Prostate gland (tissue), 2 donors: ENCODE measurements around the gene MYOCD. TPM values are rescaled to one million over a fixed set of nuclear protein-coding genes. Genes with fewer than 3 reads are reported as not detected.

Experiments
- DNase-seq: peaks from one replicate; pipeline ENCODE4 v3.0.0-alpha.2; 2019; ENCODE audit warnings: low spot score
- H3K27ac ChIP-seq, 2 donors: fragments of 200-600 bp; sonication (generic); 2 replicates each; pipeline ENCODE4 v1.5.1; 2017 to 2019
- H3K27me3 ChIP-seq: fragments of 200-600 bp; sonication (generic); replicated peaks from 2 replicates; pipeline ENCODE4 v1.5.1; 2019; ENCODE audit not compliant: insufficient read depth
- H3K36me3 ChIP-seq, 2 donors: fragments of 200-600 bp; sonication (generic); 1 replicate in 1 of 2; 2 replicates in 1 of 2; pipeline versions ENCODE4 v1.5.1 to v1.8.1; 2017 to 2019
- H3K4me1 ChIP-seq: fragments of 200-600 bp; sonication (generic); replicated peaks from 2 replicates; pipeline ENCODE4 v1.5.1; 2019
- H3K4me3 ChIP-seq, 2 donors: fragments of 200-600 bp; sonication (generic); 2 replicates each; pipeline ENCODE4 v1.5.1; 2017 to 2019
- H3K9me3 ChIP-seq: fragments of 200-600 bp; sonication (generic); 2 replicates; pipeline ENCODE4 v1.5.1; 2017
- POLR2A ChIP-seq: fragments of 450-650 bp; IDR thresholded peaks from one replicate; pipeline ENCODE4 v1.6.1; 2016; ENCODE audit warnings: antibody characterized with exemption, mild to moderate bottlenecking
- POLR2AphosphoS5 ChIP-seq: sonication (generic); formaldehyde crosslinking; IDR thresholded peaks from one replicate; pipeline ENCODE4 v1.6.1; 2017; ENCODE audit warnings: antibody characterized with exemption
- WGBS: methylation state at CpG from one replicate; pipeline ENCODE4 v1.1.5; 2018; 5-methylcytosine and 5-hydroxymethylcytosine counted together
- intact Hi-C: fragments of 100-400 bp; cut with DNase I; formaldehyde crosslinking; loops from one replicate; pipeline ENCODE4 v1.14.2; 2022
- total RNA-seq, 2 donors: library from RNA; depleted of rRNA; stranded (reverse); fragments of >200 nt; gene quantifications; one replicate each; pipeline ENCODE4 v1.1.0, GENCODE V29; 2016
- TF ChIP-seq, protein P1 (sequence below), 4 experiments: fragments of 200-600 bp in 2 of 4; fragments of 450-650 bp in 2 of 4; sonication (generic) in 2 of 4; IDR thresholded peaks; 1 replicate in 3 of 4; 2 replicates in 1 of 4; pipeline ENCODE4 v1.5.1; 2016 to 2019; ENCODE audit warnings: antibody characterized with exemption in 4 of 4, mild to moderate bottlenecking in 2 of 4, moderate library complexity in 2 of 4

MYOCD gene
- total RNA-seq, 2 donors from 2014 or later, result 8.5 to 43.8 TPM

GRCh38 chr17:12643822-12644221 lies 21.9 kb upstream of the MYOCD start:
- TF ChIP-seq POLR2A (no peak), POLR2AphosphoS5 (no peak)
- TF ChIP-seq, protein P1, sequence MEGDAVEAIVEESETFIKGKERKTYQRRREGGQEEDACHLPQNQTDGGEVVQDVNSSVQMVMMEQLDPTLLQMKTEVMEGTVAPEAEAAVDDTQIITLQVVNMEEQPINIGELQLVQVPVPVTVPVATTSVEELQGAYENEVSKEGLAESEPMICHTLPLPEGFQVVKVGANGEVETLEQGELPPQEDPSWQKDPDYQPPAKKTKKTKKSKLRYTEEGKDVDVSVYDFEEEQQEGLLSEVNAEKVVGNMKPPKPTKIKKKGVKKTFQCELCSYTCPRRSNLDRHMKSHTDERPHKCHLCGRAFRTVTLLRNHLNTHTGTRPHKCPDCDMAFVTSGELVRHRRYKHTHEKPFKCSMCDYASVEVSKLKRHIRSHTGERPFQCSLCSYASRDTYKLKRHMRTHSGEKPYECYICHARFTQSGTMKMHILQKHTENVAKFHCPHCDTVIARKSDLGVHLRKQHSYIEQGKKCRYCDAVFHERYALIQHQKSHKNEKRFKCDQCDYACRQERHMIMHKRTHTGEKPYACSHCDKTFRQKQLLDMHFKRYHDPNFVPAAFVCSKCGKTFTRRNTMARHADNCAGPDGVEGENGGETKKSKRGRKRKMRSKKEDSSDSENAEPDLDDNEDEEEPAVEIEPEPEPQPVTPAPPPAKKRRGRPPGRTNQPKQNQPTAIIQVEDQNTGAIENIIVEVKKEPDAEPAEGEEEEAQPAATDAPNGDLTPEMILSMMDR (IDR thresholded peaks at IDR 0.05), result no peak
- no peak for DNase-seq
- Histone ChIP-seq H3K4me1 (no peaks in the 10 kb centered on the region), H3K36me3 (no peaks in the 10 kb centered on the region), H3K27me3 (no peaks in the 10 kb centered on the region), H3K27ac (no peak overlapping the region), H3K9me3 (no peaks in the 10 kb centered on the region), H3K4me3 (no peak overlapping the region)
- WGBS, result 43% methylated on average over 1 of the region's 1 CpG
- intact Hi-C loops, result no loop called here

DNA sequence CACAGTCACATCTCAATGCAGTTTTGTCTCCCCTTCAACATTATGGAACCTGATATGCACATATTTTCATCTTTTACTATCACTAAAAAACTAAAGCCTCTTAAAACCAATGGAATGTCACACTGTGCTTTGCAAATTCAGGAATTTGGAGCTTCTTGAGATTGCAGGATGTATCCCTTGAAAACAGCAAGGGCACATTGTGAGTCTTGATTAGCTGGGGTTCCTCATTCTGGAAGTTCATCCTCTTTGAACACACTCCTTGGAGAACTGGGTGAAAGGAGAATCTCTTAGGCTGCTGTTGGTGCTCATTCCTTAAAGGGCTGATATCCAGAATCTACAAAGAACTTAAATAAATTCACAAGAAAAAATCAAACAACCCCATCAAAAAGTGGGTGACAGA lies 21.1 kb upstream of the MYOCD start:
- intact Hi-C loops, result no loop called here
- Histone ChIP-seq H3K9me3 (no peaks in the 10 kb centered on the region), H3K27me3 (no peaks in the 10 kb centered on the region), H3K36me3 (no peaks in the 10 kb centered on the region), H3K27ac (no peak overlapping the region), H3K4me1 (no peaks in the 10 kb centered on the region), H3K4me3 (no peak overlapping the region)
- TF ChIP-seq, protein P1 (IDR thresholded peaks at IDR 0.05), result no peak
- TF ChIP-seq POLR2A (no peak), POLR2AphosphoS5 (no peak)
- DNase-seq, result no peak

GRCh38 chr17:12646761-12647422 lies 18.8 kb upstream of the MYOCD start:
- 70% methylated on average over 6 of the region's 6 CpGs for WGBS
- no peaks in the 10 kb centered on the region for H3K27me3 ChIP-seq
- no peaks in the 10 kb centered on the region for H3K4me1 ChIP-seq
- intact Hi-C loops, result no loop called here
- H3K4me3 ChIP-seq, result no peak overlapping the region
- H3K27ac ChIP-seq, result no peak overlapping the region
- H3K36me3 ChIP-seq, result no peaks in the 10 kb centered on the region
- no peaks in the 10 kb centered on the region for H3K9me3 ChIP-seq
- TF ChIP-seq, protein P1 (IDR thresholded peaks at IDR 0.05), result no peak
- no peak for TF ChIP-seq POLR2AphosphoS5
- TF ChIP-seq POLR2A, result no peak
- DNase-seq, result no peak

DNA sequence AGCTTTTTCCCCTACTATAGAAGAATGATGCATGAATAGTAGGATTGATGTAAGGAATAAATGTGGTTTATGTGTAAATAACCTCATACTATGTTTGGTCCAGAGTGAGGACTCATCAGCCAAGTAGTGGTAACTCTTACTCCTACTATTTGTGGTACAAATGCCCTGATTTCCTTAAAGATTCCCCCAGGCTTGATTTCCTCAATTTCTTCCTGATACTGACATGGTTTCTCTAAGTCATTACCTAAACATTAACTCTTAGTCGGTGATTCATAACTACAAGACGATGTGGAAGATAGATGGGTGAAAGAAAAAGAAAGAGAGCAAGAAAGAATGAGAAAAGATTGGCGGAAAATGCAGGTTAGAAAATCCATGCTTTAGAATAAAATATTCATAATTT lies 17.2 kb upstream of the MYOCD start:
- DNase-seq, result no peak
- TF ChIP-seq POLR2A, result no peak
- TF ChIP-seq, protein P1 (IDR thresholded peaks at IDR 0.05), result no peak
- no peak for TF ChIP-seq POLR2AphosphoS5
- 93% methylated on average over 3 of the region's 3 CpGs for WGBS
- Histone ChIP-seq H3K27me3 (no peaks in the 10 kb centered on the region), H3K9me3 (no peaks in the 10 kb centered on the region), H3K4me1 (no peaks in the 10 kb centered on the region), H3K4me3 (no peak overlapping the region), H3K27ac (no peak overlapping the region), H3K36me3 (no peaks in the 10 kb centered on the region)
- intact Hi-C loops, result no loop called here

- H3K27ac ChIP-seq, result no peak overlapping the region
- no peaks in the 10 kb centered on the region for H3K4me1 ChIP-seq
- H3K27me3 ChIP-seq, result no peaks in the 10 kb centered on the region
- DNase-seq, result no peak
- TF ChIP-seq POLR2AphosphoS5 (no peak), POLR2A (no peak)
- H3K4me3 ChIP-seq, result no peak overlapping the region
- no peaks in the 10 kb centered on the region for H3K9me3 ChIP-seq
- intact Hi-C loops, result no loop called here
- 62% methylated on average over 4 of the region's 4 CpGs for WGBS
- H3K36me3 ChIP-seq, result no peaks in the 10 kb centered on the region
These were observed 9.8 kb upstream of the MYOCD start for GRCh38 chr17:12655936-12656335.
